Neutrophil (primary cell): ENCODE data around the gene HOXA4.

Experiments used
- H3K27ac ChIP-seq: fragments of 200-600 bp; sonication (generic); 2 replicates; pipeline ENCODE4 v1.5.1; 2016; ENCODE audit warnings: mild to moderate bottlenecking, moderate library complexity
- H3K27me3 ChIP-seq: fragments of 200-600 bp; sonication (generic); 2 replicates; pipeline ENCODE4 v1.6.0; 2016; ENCODE audit warnings: mild to moderate bottlenecking
- H3K36me3 ChIP-seq: fragments of 200-600 bp; sonication (generic); 2 replicates; pipeline ENCODE4 v1.5.1; 2017
- H3K4me1 ChIP-seq, 2 experiments: fragments of 200-600 bp in 1 of 2; sonication (generic) in 1 of 2; 1 replicate in 1 of 2; 2 replicates in 1 of 2; pipeline versions ENCODE4 v1.5.1 to v1.6.1; 2013 to 2016; ENCODE audit warnings: low read depth in 1 of 2, low read length in 1 of 2, mild to moderate bottlenecking in 1 of 2, moderate library complexity in 1 of 2; ENCODE audit not compliant: control insufficient read depth in 1 of 2, insufficient read depth in 1 of 2
- H3K4me3 ChIP-seq, 2 experiments: fragments of 200-600 bp in 1 of 2; sonication (generic) in 1 of 2; 1 replicate in 1 of 2; 2 replicates in 1 of 2; pipeline ENCODE4 v1.5.1; 2013 to 2016; ENCODE audit warnings: low read depth in 1 of 2, low read length in 1 of 2, mild to moderate bottlenecking in 1 of 2, moderate library complexity in 1 of 2
- H3K9me3 ChIP-seq: fragments of 200-600 bp; sonication (generic); 2 replicates; pipeline ENCODE4 v1.5.1; 2016
- CTCF ChIP-seq: fragments of 200-600 bp; sonication (generic); IDR thresholded peaks from 2 replicates; pipeline ENCODE4 v1.5.1; 2016; ENCODE audit warnings: antibody characterized with exemption

HOXA4 gene

GRCh38 chr7:27130540-27131389 is at the start of gene HOXA4:
HOXA4 (minus strand) TSS chr7:27130757; CDS start chr7:27130733, 24 bp downstream.
- TF ChIP-seq CTCF: peak; percentile 10
- H3K4me1 ChIP-seq: peaks cover 25 to 28% of the 10 kb centered on the region in 2 experiments
- H3K9me3 ChIP-seq: no peaks in the 10 kb centered on the region
- H3K27me3 ChIP-seq: peaks cover 63% of the 10 kb centered on the region
- H3K27ac ChIP-seq: peak within 1 kb of the TSS; percentile 77
- no peaks in the 10 kb centered on the region for H3K36me3 ChIP-seq
- peak within 1 kb of the TSS; percentile 66 to 81 for H3K4me3 ChIP-seq

- H3K27me3 ChIP-seq: peaks cover 100% of the 10 kb centered on the region
Observed at GRCh38 chr7:27179503-27180430, 49.2 kb upstream of the HOXA4 start.

GRCh38 chr7:27179030-27179429 is 48.5 kb upstream of the HOXA4 start:
- Histone ChIP-seq H3K27me3 (peaks cover 100% of the 10 kb centered on the region), H3K9me3 (no peaks in the 10 kb centered on the region), H3K36me3 (no peaks in the 10 kb centered on the region), H3K27ac (no peak overlapping the region), H3K4me1 (peaks cover 16 to 26% of the 10 kb centered on the region in 2 experiments), H3K4me3 (no peak overlapping the region)
- no peak for TF ChIP-seq CTCF

More at GRCh38 chr7:27179503-27180430, 49.2 kb upstream of the HOXA4 start:
- H3K9me3 ChIP-seq: no peaks in the 10 kb centered on the region
- H3K4me3 ChIP-seq: peak overlapping the region in 1 of 2 experiments; percentile 30
- H3K27ac ChIP-seq: no peak overlapping the region
- peaks cover 17 to 27% of the 10 kb centered on the region in 2 experiments for H3K4me1 ChIP-seq
- peak; percentile 82 for TF ChIP-seq CTCF
- no peaks in the 10 kb centered on the region for H3K36me3 ChIP-seq

- Histone ChIP-seq H3K36me3 (no peaks in the 10 kb centered on the region), H3K9me3 (no peaks in the 10 kb centered on the region), H3K4me1 (peaks cover 13 to 27% of the 10 kb centered on the region in 2 experiments), H3K27me3 (peaks cover 100% of the 10 kb centered on the region), H3K4me3 (no peak overlapping the region), H3K27ac (no peak overlapping the region)
- TF ChIP-seq CTCF: no peak
Observed at GRCh38 chr7:27178366-27178765, 47.8 kb upstream of the HOXA4 start.

GRCh38 chr7:27177795-27178320 is 47.3 kb upstream of the HOXA4 start:
- H3K4me3 ChIP-seq: no peak overlapping the region
- no peaks in the 10 kb centered on the region for H3K9me3 ChIP-seq
- peaks cover 100% of the 10 kb centered on the region for H3K27me3 ChIP-seq
- H3K27ac ChIP-seq: no peak overlapping the region
- peaks cover 18 to 27% of the 10 kb centered on the region in 2 experiments for H3K4me1 ChIP-seq
- TF ChIP-seq CTCF: no peak
- no peaks in the 10 kb centered on the region for H3K36me3 ChIP-seq
